ENCODE data around the gene WDR62. TPM values are rescaled to one million over a fixed set of nuclear protein-coding genes. Genes with fewer than 3 reads are reported as not detected.

WDR62 gene
- total RNA-seq, 4 donors from 2014 or later: 0.78 to 1.8 (median 0.84) TPM

GRCh38 chr19:36089847-36090246 is 35.1 kb downstream of the WDR62 start:
- Histone ChIP-seq H3K36me3 (no peaks in the 10 kb centered on the region), H3K4me3 (replicated peaks in 1 of 3) (no peak overlapping the region), H3K27me3 (no peaks in the 10 kb centered on the region), H3K9me3 (no peaks in the 10 kb centered on the region), H3K4me1 (no peaks in the 10 kb centered on the region), H3K27ac (no peak overlapping the region)
- 94 to 100% methylated on average over 5 of the region's 5 CpGs for WGBS, 2 donors
- no peak for TF ChIP-seq POLR2A (IDR thresholded peaks at IDR 0.05)
- no peak for TF ChIP-seq CTCF (IDR thresholded peaks at IDR 0.05)
- no peak for DNase-seq
- intact Hi-C loops (cut with DNase I): no loop called here

GRCh38 chr19:36090910-36091695 is 36.4 kb downstream of the WDR62 start:
- intact Hi-C loops (cut with DNase I): no loop called here
- no peak for DNase-seq
- Histone ChIP-seq H3K4me3 (replicated peaks in 1 of 3) (no peak overlapping the region), H3K4me1 (no peaks in the 10 kb centered on the region), H3K27ac (no peak overlapping the region), H3K9me3 (no peaks in the 10 kb centered on the region), H3K27me3 (no peaks in the 10 kb centered on the region), H3K36me3 (no peaks in the 10 kb centered on the region)
- TF ChIP-seq CTCF (IDR thresholded peaks at IDR 0.05) (no peak), POLR2A (IDR thresholded peaks at IDR 0.05) (no peak)
- WGBS, 2 donors: 78 to 88% methylated on average over 13 of the region's 13 CpGs

- Histone ChIP-seq H3K27ac (no peak overlapping the region), H3K4me3 (replicated peaks in 1 of 3) (no peak overlapping the region), H3K9me3 (no peaks in the 10 kb centered on the region), H3K4me1 (no peaks in the 10 kb centered on the region), H3K27me3 (no peaks in the 10 kb centered on the region), H3K36me3 (no peaks in the 10 kb centered on the region)
- no peak for TF ChIP-seq CTCF (IDR thresholded peaks at IDR 0.05)
- TF ChIP-seq POLR2A (IDR thresholded peaks at IDR 0.05): no peak
- 97 to 98% methylated on average over 5 to 6 of the region's 7 CpGs for WGBS, 2 donors
- intact Hi-C loops (cut with DNase I): no loop called here
- DNase-seq: no peak
These were observed 37.9 kb downstream of the WDR62 start for GRCh38 chr19:36092566-36092965.

GRCh38 chr19:36093146-36093662 is 38.5 kb downstream of the WDR62 start:
- no peak for DNase-seq
- 89 to 90% methylated on average over 5 of the region's 5 CpGs for WGBS, 2 donors
- intact Hi-C loops (cut with DNase I): no loop called here
- TF ChIP-seq CTCF (IDR thresholded peaks at IDR 0.05) (no peak), POLR2A (IDR thresholded peaks at IDR 0.05) (no peak)
- Histone ChIP-seq H3K36me3 (no peaks in the 10 kb centered on the region), H3K4me3 (replicated peaks in 1 of 3) (no peak overlapping the region), H3K4me1 (no peaks in the 10 kb centered on the region), H3K27me3 (no peaks in the 10 kb centered on the region), H3K9me3 (no peaks in the 10 kb centered on the region), H3K27ac (no peak overlapping the region)

- Histone ChIP-seq H3K4me1 (no peaks in the 10 kb centered on the region), H3K4me3 (replicated peaks in 1 of 3) (no peak overlapping the region), H3K27ac (no peak overlapping the region), H3K27me3 (no peaks in the 10 kb centered on the region), H3K36me3 (no peaks in the 10 kb centered on the region), H3K9me3 (no peaks in the 10 kb centered on the region)
- TF ChIP-seq CTCF (IDR thresholded peaks at IDR 0.05) (no peak), POLR2A (IDR thresholded peaks at IDR 0.05) (no peak)
- WGBS, 2 donors: 77 to 78% methylated on average over 6 of the region's 6 CpGs
- intact Hi-C loops (cut with DNase I): no loop called here
- no peak for DNase-seq
These were observed 39.0 kb downstream of the WDR62 start for GRCh38 chr19:36093687-36094086.
